ENCODE results near the gene SCUBE2. TPM values are rescaled to one million over a fixed set of nuclear protein-coding genes. Genes with fewer than 3 reads are reported as not detected.

Gene SCUBE2
- total RNA-seq, 1 experiment from 2014 or later, result 4.3 TPM

GRCh38 chr11:9060700-9061111 is 30.7 kb downstream of the SCUBE2 start:
- in situ Hi-C loops (cut with HindIII; ENCODE audit: low pct_unique_long_range_greater_than_20kb, low sequenced_read_pairs), result no loop called here
- DNase-seq (ENCODE audit: low read depth), result no peak

GRCh38 chr11:9059406-9059805 is 32.0 kb downstream of the SCUBE2 start:
- DNase-seq (ENCODE audit: low read depth), result no peak
- in situ Hi-C loops (cut with HindIII; ENCODE audit: low pct_unique_long_range_greater_than_20kb, low sequenced_read_pairs), result no loop called here

- DNase-seq (ENCODE audit: low read depth), result no peak
- in situ Hi-C loops (cut with HindIII; ENCODE audit: low pct_unique_long_range_greater_than_20kb, low sequenced_read_pairs), result no loop called here
These were observed 33.5 kb downstream of the SCUBE2 start for GRCh38 chr11:9057888-9058287.

- no peak for DNase-seq (ENCODE audit: low read depth)
- in situ Hi-C loops (cut with HindIII; ENCODE audit: low pct_unique_long_range_greater_than_20kb, low sequenced_read_pairs), result no loop called here
These were observed 34.4 kb downstream of the SCUBE2 start for GRCh38 chr11:9057007-9057406.

- DNase-seq (ENCODE audit: low read depth), result no peak
- in situ Hi-C loops (cut with HindIII; ENCODE audit: low pct_unique_long_range_greater_than_20kb, low sequenced_read_pairs), result no loop called here
These were observed 34.9 kb downstream of the SCUBE2 start for GRCh38 chr11:9056467-9056866.

GRCh38 chr11:9053316-9054035 is 37.9 kb downstream of the SCUBE2 start:
- in situ Hi-C loops (cut with HindIII; ENCODE audit: low pct_unique_long_range_greater_than_20kb, low sequenced_read_pairs), result no loop called here
- DNase-seq (ENCODE audit: low read depth), result peak; percentile 38

- in situ Hi-C loops (cut with HindIII; ENCODE audit: low pct_unique_long_range_greater_than_20kb, low sequenced_read_pairs), result no loop called here
- DNase-seq (ENCODE audit: low read depth), result no peak
These were observed 39.1 kb downstream of the SCUBE2 start for GRCh38 chr11:9052316-9052715.

GRCh38 chr11:9049959-9050358 is 41.4 kb downstream of the SCUBE2 start:
- no peak for DNase-seq (ENCODE audit: low read depth)
- in situ Hi-C loops (cut with HindIII; ENCODE audit: low pct_unique_long_range_greater_than_20kb, low sequenced_read_pairs), result no loop called here

- in situ Hi-C loops (cut with HindIII; ENCODE audit: low pct_unique_long_range_greater_than_20kb, low sequenced_read_pairs), result no loop called here
- DNase-seq (ENCODE audit: low read depth), result no peak
These were observed 43.4 kb downstream of the SCUBE2 start for GRCh38 chr11:9047964-9048523.

- in situ Hi-C loops (cut with HindIII; ENCODE audit: low pct_unique_long_range_greater_than_20kb, low sequenced_read_pairs), result no loop called here
- no peak for DNase-seq (ENCODE audit: low read depth)
These were observed 44.9 kb downstream of the SCUBE2 start for GRCh38 chr11:9046481-9046880.

GRCh38 chr11:9042488-9042887 is 48.9 kb downstream of the SCUBE2 start:
- in situ Hi-C loops (cut with HindIII; ENCODE audit: low pct_unique_long_range_greater_than_20kb, low sequenced_read_pairs), result no loop called here
- no peak for DNase-seq (ENCODE audit: low read depth)

- in situ Hi-C loops (cut with HindIII; ENCODE audit: low pct_unique_long_range_greater_than_20kb, low sequenced_read_pairs), result no loop called here
- DNase-seq (ENCODE audit: low read depth), result no peak
These were observed 49.7 kb downstream of the SCUBE2 start for GRCh38 chr11:9041747-9042146.

GRCh38 chr11:9040410-9040809 is 51.0 kb downstream of the SCUBE2 start:
- in situ Hi-C loops (cut with HindIII; ENCODE audit: low pct_unique_long_range_greater_than_20kb, low sequenced_read_pairs), result no loop called here
- DNase-seq (ENCODE audit: low read depth), result no peak

- in situ Hi-C loops (cut with HindIII; ENCODE audit: low pct_unique_long_range_greater_than_20kb, low sequenced_read_pairs), result no loop called here
- no peak for DNase-seq (ENCODE audit: low read depth)
These were observed 51.5 kb downstream of the SCUBE2 start for GRCh38 chr11:9039863-9040262.

GRCh38 chr11:9039198-9039597 is 52.2 kb downstream of the SCUBE2 start:
- peak; percentile 86 for DNase-seq (ENCODE audit: low read depth)
- in situ Hi-C loops (cut with HindIII; ENCODE audit: low pct_unique_long_range_greater_than_20kb, low sequenced_read_pairs), result no loop called here

- no peak for DNase-seq (ENCODE audit: low read depth)
- in situ Hi-C loops (cut with HindIII; ENCODE audit: low pct_unique_long_range_greater_than_20kb, low sequenced_read_pairs), result no loop called here
These were observed 52.9 kb downstream of the SCUBE2 start for GRCh38 chr11:9038541-9038940.

GRCh38 chr11:9037963-9038362 is 53.4 kb downstream of the SCUBE2 start:
- in situ Hi-C loops (cut with HindIII; ENCODE audit: low pct_unique_long_range_greater_than_20kb, low sequenced_read_pairs), result no loop called here
- DNase-seq (ENCODE audit: low read depth), result no peak

- in situ Hi-C loops (cut with HindIII; ENCODE audit: low pct_unique_long_range_greater_than_20kb, low sequenced_read_pairs), result no loop called here
- DNase-seq (ENCODE audit: low read depth), result no peak
These were observed 54.2 kb downstream of the SCUBE2 start for GRCh38 chr11:9037046-9037780.

- no peak for DNase-seq (ENCODE audit: low read depth)
- in situ Hi-C loops (cut with HindIII; ENCODE audit: low pct_unique_long_range_greater_than_20kb, low sequenced_read_pairs), result no loop called here
These were observed 60.8 kb downstream of the SCUBE2 start for GRCh38 chr11:9030601-9031000.

All from Caki2 (cell line).